ENCODE data around the gene CASKIN1.

- TF ChIP-seq, protein P1, sequence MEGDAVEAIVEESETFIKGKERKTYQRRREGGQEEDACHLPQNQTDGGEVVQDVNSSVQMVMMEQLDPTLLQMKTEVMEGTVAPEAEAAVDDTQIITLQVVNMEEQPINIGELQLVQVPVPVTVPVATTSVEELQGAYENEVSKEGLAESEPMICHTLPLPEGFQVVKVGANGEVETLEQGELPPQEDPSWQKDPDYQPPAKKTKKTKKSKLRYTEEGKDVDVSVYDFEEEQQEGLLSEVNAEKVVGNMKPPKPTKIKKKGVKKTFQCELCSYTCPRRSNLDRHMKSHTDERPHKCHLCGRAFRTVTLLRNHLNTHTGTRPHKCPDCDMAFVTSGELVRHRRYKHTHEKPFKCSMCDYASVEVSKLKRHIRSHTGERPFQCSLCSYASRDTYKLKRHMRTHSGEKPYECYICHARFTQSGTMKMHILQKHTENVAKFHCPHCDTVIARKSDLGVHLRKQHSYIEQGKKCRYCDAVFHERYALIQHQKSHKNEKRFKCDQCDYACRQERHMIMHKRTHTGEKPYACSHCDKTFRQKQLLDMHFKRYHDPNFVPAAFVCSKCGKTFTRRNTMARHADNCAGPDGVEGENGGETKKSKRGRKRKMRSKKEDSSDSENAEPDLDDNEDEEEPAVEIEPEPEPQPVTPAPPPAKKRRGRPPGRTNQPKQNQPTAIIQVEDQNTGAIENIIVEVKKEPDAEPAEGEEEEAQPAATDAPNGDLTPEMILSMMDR (conservative IDR thresholded peaks at IDR 0.05; ENCODE audit: low read depth in 2 of 2), result no peak
- TF ChIP-seq POLR2AphosphoS5 (IDR thresholded peaks at IDR 0.05; ENCODE audit: low read depth) (no peak), NANOG (IDR thresholded peaks at IDR 0.05; ENCODE audit: borderline replicate concordance) (no peak), EZH2 (IDR thresholded peaks at IDR 0.05; ENCODE audit: low read depth, unreplicated experiment) (no peak)
Observed at GRCh38 chr16:2223942-2224486, 27.6 kb upstream of the CASKIN1 start.

Measured in GM23338 (cell line).